ENCODE data around the gene TRAIP. TPM values are rescaled to one million over a fixed set of nuclear protein-coding genes. Genes with fewer than 3 reads are reported as not detected.

Gene TRAIP
- total RNA-seq, 2 donors from 2014 or later: 2.8 to 7.7 TPM

DNA sequence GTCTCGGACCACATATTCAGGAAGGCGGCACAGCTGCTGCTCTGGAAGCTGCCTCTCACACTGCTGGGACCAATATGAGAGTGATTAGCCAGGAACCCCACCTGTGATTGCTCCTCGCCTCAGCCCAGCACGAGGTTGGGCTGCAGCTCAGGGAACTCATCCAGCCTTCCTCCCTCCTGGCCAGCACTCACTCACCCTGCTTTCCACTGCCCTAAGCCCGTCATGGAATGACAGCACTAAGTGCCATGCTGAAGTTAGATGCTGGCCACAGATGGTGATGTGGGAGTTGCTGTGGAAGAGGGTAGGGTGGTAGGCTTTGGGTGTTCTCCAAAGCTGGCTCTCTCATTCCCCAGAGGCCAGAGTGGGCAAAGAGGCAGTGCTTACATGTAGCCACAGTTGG, 40.0 kb upstream of the TRAIP start:
- Histone ChIP-seq H3K4me3 (no peak overlapping the region), H3K27ac (no peak overlapping the region), H3K36me3 (no peaks in the 10 kb centered on the region), H3K4me1 (replicated peaks) (peaks cover 4% of the 10 kb centered on the region), H3K27me3 (replicated peaks; ENCODE audit: insufficient read depth) (no peaks in the 10 kb centered on the region), H3K9me3 (no peaks in the 10 kb centered on the region)
- 77% methylated on average over 5 of the region's 5 CpGs for WGBS
- TF ChIP-seq POLR2A (IDR thresholded peaks at IDR 0.05) (no peak), POLR2AphosphoS5 (IDR thresholded peaks at IDR 0.05) (no peak)
- TF ChIP-seq, protein P1, sequence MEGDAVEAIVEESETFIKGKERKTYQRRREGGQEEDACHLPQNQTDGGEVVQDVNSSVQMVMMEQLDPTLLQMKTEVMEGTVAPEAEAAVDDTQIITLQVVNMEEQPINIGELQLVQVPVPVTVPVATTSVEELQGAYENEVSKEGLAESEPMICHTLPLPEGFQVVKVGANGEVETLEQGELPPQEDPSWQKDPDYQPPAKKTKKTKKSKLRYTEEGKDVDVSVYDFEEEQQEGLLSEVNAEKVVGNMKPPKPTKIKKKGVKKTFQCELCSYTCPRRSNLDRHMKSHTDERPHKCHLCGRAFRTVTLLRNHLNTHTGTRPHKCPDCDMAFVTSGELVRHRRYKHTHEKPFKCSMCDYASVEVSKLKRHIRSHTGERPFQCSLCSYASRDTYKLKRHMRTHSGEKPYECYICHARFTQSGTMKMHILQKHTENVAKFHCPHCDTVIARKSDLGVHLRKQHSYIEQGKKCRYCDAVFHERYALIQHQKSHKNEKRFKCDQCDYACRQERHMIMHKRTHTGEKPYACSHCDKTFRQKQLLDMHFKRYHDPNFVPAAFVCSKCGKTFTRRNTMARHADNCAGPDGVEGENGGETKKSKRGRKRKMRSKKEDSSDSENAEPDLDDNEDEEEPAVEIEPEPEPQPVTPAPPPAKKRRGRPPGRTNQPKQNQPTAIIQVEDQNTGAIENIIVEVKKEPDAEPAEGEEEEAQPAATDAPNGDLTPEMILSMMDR (IDR thresholded peaks at IDR 0.05): no peak
- no peak for DNase-seq (ENCODE audit: low spot score)
- intact Hi-C loops (cut with DNase I): no loop called here

DNA sequence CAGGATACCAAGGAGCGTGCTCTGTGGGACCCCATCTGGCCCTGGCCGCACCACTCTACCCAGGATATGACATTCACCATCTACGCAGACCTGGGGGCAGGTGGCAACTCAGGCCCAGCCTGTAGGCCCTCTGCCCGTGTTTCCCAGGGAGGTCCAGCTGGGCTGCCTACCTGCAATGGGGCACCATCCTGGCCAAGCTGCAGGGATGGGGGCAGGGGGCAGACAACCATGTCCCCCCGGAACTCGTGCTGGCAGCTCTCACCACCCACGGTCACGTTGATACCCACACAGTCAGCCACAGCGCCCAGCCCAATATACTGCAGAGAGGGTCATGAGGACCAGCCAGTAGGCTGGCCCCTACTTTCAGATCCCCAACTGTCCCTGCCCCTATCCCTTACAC, 39.4 kb upstream of the TRAIP start:
- Histone ChIP-seq H3K4me3 (no peak overlapping the region), H3K36me3 (no peaks in the 10 kb centered on the region), H3K4me1 (replicated peaks) (peaks cover under 1% of the 10 kb centered on the region), H3K9me3 (no peaks in the 10 kb centered on the region), H3K27ac (no peak overlapping the region), H3K27me3 (replicated peaks; ENCODE audit: insufficient read depth) (no peaks in the 10 kb centered on the region)
- intact Hi-C loops (cut with DNase I): no loop called here
- no peak for DNase-seq (ENCODE audit: low spot score)
- WGBS: 94% methylated on average over 9 of the region's 9 CpGs
- TF ChIP-seq POLR2AphosphoS5 (IDR thresholded peaks at IDR 0.05): no peak
- TF ChIP-seq, protein P1 (IDR thresholded peaks at IDR 0.05): no peak

DNA sequence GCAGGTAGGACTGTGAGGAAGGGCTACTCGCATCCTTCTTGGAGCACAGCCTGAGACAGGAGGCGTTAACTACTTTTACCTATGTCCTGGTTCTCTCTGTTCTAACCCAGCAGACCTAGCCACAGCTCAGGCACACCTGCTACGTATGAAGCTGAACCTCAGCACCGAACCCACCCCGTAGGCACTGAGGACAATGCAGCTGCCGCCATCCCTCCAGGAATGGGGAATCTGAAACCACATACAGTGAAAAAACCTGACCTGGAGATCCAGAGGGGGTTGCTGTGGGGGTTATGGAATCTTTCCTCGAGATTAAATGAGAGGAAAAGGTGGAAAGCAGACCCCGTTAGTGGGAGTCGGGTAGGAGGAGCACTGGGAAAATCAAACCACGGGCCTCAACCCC, 32.9 kb upstream of the TRAIP start:
- TF ChIP-seq POLR2AphosphoS5 (IDR thresholded peaks at IDR 0.05) (no peak), POLR2A (IDR thresholded peaks at IDR 0.05) (no peak)
- TF ChIP-seq, protein P1 (IDR thresholded peaks at IDR 0.05): no peak
- no peak for DNase-seq (ENCODE audit: low spot score)
- intact Hi-C loops (cut with DNase I): no loop called here
- no peak overlapping the region for H3K4me3 ChIP-seq
- no peaks in the 10 kb centered on the region for H3K4me1 ChIP-seq (replicated peaks)
- 73% methylated on average over 10 of the region's 10 CpGs for WGBS
- no peaks in the 10 kb centered on the region for H3K27me3 ChIP-seq (replicated peaks; ENCODE audit: insufficient read depth)
- H3K27ac ChIP-seq: no peak overlapping the region
- H3K36me3 ChIP-seq: no peaks in the 10 kb centered on the region
- no peaks in the 10 kb centered on the region for H3K9me3 ChIP-seq

DNA sequence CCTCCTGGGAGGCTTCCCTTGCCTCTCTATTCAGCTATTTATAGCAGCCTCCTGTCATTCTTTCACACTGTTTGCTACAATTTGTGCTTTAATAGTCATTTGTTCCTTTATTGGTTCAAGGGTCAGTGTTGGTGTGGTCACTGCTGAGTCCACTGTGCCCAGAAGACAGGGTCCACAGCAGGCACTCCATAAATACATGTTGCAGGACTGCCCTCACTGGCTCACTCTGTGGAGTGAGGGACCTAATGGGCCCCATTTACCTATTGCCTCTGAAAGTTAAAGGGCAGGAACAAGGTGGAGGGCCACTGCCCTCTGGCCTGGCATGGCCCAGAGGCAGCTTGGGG, 30.5 kb upstream of the TRAIP start:
- Histone ChIP-seq H3K27me3 (replicated peaks; ENCODE audit: insufficient read depth) (no peaks in the 10 kb centered on the region), H3K9me3 (no peaks in the 10 kb centered on the region), H3K36me3 (no peaks in the 10 kb centered on the region), H3K27ac (no peak overlapping the region), H3K4me3 (no peak overlapping the region), H3K4me1 (replicated peaks) (no peaks in the 10 kb centered on the region)
- TF ChIP-seq, protein P1 (IDR thresholded peaks at IDR 0.05): no peak
- TF ChIP-seq POLR2AphosphoS5 (IDR thresholded peaks at IDR 0.05) (no peak), POLR2A (IDR thresholded peaks at IDR 0.05) (no peak)
- intact Hi-C loops (cut with DNase I): no loop called here
- no peak for DNase-seq (ENCODE audit: low spot score)

DNA sequence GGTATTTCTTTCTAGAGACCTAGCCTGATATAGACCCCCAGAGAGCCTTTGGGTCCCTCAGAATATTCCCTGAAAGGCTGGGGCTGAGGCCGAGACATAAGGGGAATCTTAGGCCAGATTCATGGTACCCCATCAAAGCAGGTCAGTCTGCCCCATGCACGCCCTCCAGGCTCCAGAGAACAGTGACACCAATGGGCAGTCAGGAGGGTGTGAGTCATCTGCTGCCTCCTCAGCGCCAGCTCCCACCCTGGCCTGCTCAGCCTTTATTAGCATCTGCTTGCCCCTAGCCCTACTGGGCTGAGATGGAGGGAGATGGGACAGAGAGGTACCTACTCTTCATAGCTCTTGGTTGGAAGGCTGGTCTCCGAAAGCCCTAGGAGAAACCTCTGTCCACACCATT, 27.6 kb upstream of the TRAIP start:
- WGBS: 89% methylated on average over 4 of the region's 4 CpGs
- Histone ChIP-seq H3K4me1 (replicated peaks) (no peaks in the 10 kb centered on the region), H3K36me3 (no peaks in the 10 kb centered on the region), H3K27ac (no peak overlapping the region), H3K9me3 (no peaks in the 10 kb centered on the region), H3K4me3 (no peak overlapping the region), H3K27me3 (replicated peaks; ENCODE audit: insufficient read depth) (no peaks in the 10 kb centered on the region)
- intact Hi-C loops (cut with DNase I): no loop called here
- TF ChIP-seq POLR2AphosphoS5 (IDR thresholded peaks at IDR 0.05) (no peak), POLR2A (IDR thresholded peaks at IDR 0.05) (no peak)
- TF ChIP-seq, protein P1 (IDR thresholded peaks at IDR 0.05): no peak
- DNase-seq (ENCODE audit: low spot score): no peak

Data from prostate gland (tissue), 2 donors.